DLD1 (cell line): ENCODE measurements around the gene GGACT.
"Not testable (repeated sequence)": the region's sequence is repeated elsewhere in the genome, so short reads cannot be mapped to it uniquely, and the experiment has no call there.

Experiments
- in situ Hi-C: cut with HindIII; loops from 2 replicates; pipeline ENCODE4 v1.10.0; 2017; ENCODE audit warnings: low sequenced_read_pairs

Gene GGACT

GRCh38 chr13:100602493-100603111 lies 14.0 kb upstream of the GGACT start:
- in situ Hi-C loops = no loop called here

DNA sequence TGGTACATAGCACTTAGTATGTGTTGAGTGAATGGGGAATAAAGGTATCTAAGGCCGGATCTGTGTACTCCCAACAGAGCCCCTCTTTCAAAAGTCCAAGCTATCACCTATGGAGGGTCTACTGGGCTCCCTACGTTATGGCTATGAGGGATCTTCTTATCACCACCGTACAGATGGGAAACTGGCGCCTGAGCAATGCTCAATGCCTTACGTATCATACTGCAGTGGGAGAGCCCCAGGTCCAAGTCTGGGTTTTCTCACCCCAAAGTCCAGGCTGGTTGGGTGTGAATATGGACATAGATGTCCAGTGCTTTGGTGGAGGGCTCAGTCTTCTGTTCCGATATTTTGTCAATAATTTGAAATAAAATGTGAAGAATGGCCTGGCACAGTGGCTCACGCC lies 13.1 kb upstream of the GGACT start:
- in situ Hi-C loops = no loop called here

DNA sequence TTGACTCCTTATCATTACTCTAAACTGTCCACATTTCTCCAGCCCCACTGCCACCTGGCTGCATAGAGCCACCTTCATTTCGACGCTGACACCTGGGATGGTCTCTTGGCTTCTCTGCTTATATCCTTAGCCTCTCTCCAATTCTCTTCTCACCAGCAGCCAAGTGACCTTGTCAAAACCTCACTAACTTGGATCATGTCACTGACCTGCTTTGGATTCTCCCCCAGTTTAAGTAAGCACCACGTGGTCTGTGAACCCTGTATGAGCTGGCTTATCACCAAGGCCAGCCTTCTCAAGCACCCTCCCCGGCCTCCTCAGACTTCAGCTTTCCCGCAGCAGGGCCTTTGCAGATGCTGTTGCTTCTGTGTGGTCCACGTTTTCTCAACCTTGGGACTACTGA lies 12.3 kb upstream of the GGACT start:
- in situ Hi-C loops = no loop called here

DNA sequence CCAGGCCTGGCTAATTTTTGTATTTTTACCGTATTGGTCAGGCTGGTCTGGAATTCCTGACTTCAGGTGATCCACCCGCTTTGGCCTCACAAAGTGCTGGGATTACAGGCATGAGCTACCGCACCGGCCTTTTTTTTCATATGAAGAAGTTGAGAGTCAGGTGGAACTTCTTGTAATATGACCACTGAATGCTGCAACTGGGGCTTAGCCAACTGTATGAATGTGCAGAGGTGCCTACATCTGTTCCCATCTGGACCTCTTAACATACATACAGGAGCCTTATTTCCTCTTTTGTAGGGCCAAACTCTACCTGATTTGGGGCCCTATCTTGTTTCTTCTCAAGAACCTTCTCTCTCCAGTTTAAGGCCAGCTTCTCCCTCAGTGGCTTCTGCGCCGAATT lies 11.9 kb upstream of the GGACT start:
- in situ Hi-C loops = no loop called here

DNA sequence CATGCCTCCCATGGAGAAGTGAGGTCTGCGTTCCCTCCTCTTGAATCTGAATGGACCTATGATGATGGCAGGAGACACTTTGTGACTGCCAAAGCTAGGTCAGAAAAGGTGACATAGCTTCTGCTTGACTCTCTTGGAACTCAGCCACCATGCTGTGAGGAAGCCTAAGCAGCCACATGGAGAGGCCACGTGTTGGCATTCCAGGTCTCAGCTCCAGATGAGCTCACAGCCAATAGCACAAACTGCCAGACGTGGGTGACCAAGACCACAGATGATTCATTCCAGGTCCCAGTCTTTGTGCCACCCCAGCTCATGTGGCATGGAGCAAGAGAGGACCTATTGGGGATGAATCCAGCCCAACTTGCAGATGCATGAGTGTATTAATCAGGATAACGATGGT lies 8.7 kb upstream of the GGACT start:
- in situ Hi-C loops = no loop called here

- in situ Hi-C loops = no loop called here
Observed at GRCh38 chr13:100596516-100596915, 7.9 kb upstream of the GGACT start.

DNA sequence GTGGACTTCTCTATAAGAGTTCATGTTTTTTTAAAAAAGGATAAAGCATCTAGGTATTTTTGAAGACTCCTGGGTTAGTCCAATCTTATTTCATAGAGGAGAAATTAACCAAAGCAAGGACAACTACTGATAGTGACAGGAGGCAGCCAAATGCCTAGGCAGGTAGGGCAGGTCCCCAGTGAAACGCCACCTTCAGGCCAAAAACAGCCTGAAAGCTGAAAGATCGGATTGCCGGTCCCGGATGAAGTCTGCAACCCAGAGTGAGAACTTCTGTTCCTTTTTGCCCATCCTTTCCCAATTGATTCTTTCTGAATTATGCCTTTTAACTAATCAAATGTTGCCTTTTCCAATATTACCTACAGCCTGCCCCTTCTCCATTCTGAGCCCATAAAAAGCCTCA lies 6.1 kb upstream of the GGACT start:
- in situ Hi-C loops = no loop called here

DNA sequence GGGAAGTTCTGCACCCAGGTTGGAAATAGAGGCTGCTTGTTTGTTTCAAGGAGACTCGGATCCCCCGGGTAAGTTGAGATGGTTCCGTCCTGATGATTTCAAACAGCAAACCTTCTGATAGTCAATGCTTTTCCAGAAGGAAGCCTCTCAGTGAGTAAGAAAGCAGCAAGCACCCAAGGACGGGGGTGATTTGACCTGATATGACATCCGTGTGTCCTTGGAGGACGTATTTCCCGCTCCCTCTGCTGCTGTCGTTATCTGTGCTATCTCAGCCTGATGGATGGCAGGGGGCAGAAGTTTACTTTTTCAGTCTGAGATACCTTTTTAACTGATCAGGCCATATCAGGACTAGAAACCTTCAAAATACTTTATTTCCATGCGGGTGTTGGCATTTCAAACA lies 5.7 kb upstream of the GGACT start:
- in situ Hi-C loops = no loop called here

DNA sequence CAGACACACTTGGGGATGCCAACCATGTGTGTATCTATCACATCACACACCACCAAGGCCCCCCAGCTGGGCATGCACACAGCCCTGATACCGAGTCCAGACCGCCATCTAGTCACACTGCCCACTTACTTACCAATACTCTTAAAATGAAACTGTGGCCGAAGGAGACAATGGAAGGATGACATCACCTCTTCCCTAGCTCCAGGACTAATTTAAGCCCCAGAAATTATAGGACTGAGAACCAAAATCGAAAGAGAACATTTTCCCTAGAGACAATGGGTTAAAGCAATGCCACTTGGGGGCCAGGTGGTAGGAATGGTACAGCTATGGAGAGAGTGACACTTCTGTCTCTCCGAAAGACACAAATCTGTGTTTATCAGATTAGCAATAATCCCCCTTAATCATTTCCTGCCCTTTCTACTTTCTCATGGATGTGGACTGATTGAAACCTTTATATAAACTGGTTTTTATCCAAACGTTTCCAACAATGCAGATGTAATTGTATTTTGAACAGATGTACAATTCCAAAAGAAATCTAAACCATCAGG lies 663 bp upstream of the GGACT start:
- in situ Hi-C loops = no loop called here

GRCh38 chr13:100584896-100585295 lies 3.7 kb downstream of the GGACT start:
- in situ Hi-C loops = no loop called here

DNA sequence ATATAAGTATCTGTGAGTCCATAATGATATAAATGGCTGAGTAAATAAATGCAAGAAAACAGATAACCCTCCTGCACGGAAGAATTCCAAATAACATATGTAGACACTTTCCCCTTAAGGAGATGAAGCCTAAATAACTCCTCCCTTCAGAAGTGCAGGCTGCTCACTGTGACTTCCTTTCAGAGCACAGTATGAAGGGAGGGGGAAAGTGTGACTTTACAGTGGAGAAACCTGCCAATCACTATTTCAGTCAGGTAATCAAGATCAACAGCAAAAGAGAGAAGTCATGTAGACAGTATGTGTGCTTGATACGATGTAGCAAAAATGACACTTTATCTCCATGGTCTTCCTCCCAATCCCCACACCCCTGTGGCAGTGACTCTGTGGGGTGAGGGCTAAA lies 7.1 kb downstream of the GGACT start:
- in situ Hi-C loops = no loop called here

DNA sequence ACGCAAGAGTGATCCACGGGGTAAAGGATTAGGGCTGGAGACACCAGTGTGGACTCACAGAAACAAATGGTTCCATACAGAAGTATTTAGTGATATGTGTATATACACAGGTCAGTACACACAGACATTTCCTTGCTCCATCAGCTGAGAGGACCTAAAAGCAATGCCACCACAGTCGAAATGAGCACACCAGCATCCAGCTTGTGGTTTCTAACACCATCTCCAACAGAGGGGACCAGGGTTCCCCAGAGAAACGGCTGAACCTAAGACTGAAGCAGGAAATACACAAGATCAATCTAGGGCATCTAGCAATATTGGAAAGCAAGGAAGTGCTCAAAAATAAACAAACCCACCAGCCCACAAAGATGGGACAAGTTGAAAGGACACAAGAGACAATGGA lies 7.6 kb downstream of the GGACT start:
- in situ Hi-C loops = no loop called here

DNA sequence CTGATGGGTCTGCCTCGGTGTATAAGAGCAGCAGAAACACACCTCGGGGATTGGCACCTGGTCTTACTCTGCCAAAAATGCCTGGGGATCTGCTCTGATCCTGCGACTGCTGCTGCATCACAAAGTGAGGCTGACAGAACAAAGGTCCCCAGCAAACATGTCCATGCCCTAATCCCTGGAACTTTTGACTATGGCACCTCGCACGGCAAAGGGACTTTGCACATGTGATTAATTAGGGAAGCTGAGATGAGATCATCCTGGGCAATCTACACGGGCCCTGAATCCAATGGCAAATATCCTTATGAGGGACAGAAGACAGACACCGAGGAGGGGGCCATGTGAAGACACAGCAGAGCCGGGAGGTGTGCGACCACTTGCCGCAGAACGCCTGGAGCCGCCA lies 8.5 kb downstream of the GGACT start:
- in situ Hi-C loops = no loop called here

- in situ Hi-C loops = not testable (repeated sequence)
Observed at GRCh38 chr13:100577239-100577638, 11.3 kb downstream of the GGACT start.

DNA sequence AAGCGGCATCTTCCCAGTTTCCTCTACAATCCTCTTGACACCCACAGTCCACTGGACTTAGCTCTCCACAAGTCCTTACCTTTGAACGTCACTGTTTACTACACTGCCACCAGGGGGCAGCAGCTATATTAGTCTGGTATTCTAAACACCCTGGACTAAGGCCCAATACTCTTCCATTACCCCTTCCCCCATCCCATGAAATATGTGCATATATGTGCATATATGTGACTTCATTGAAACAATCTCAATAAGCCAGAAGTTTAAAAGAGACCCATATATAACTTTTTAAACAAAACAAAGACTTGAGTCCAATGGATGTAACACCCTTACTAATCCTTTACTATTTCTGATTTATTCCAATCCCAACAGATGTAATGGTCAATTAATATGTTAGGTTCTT lies 15.5 kb downstream of the GGACT start:
- in situ Hi-C loops = no loop called here

GRCh38 chr13:100566543-100566942 lies 22.0 kb downstream of the GGACT start:
- in situ Hi-C loops = no loop called here

GRCh38 chr13:100565286-100565685 lies 23.3 kb downstream of the GGACT start:
- in situ Hi-C loops = no loop called here

GRCh38 chr13:100564444-100565223 lies 24.0 kb downstream of the GGACT start:
- in situ Hi-C loops = no loop called here

GRCh38 chr13:100563779-100564178 lies 24.8 kb downstream of the GGACT start:
- in situ Hi-C loops = no loop called here

DNA sequence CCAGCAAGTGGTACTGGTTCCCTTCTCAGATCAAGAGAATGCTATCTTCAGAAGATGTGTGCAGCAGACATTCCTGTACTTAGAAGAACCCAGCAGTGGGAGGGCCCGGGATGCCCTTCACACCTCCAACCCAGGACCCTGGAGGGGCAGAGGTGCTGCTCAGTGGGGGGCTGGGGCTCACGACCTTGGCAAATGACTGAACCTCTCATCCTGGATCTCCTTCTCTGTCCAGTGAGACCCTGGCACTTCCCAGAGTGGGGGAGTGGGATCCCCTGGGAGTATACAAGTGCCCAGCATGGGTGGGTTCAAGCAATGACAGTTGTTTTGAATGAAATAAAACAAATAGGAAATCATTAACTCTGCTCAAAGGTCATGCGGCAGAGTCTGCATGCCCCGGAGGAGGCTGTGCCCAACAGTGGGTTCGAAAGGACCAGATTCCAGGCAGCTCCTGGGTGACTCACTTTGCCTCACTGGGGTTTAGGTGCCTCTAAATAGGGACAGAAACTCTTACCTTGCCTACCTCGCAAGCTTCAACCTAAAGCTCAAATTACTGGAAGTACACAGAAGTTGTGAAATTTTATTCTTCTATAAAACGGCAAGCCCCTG lies 26.9 kb downstream of the GGACT start:
- in situ Hi-C loops = no loop called here

- in situ Hi-C loops = no loop called here
Observed at GRCh38 chr13:100561158-100561499, 27.5 kb downstream of the GGACT start.

DNA sequence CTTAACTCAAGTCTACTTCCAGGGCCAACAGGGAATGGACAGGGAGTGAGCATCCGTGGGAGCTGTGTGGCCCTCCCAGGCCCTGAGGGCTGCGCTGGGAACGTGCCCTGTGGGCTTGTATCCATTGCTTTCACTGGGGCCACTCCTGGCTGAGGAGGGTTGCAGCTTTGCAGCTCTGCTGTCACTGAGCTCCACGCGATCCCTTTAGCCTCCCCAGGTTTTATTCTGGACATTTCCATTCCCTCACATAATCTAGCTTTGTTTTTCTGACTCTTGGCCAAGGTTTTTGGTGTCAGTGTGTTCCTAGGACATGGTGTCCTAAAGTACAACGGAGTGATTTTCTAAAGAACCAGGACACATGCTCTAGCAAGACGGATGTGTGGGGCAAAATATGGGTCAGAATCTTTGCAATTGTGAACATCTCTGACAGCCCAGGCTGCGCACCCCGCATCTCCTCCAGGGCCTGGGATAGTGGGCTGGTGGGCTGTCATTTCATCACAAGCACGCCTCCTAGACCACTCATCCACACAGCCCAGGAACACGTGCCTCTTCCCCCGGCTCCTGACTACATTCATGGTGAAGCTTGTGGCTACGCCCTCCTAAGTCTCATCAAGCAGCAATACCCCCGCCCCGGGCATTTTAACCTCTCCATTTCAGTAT lies 28.0 kb downstream of the GGACT start:
- in situ Hi-C loops = no loop called here
